Measurements from ENCODE around the gene RNU6-1.

The RNU6-1 gene

GRCh38 chr15:67792250-67792942 lies 47.4 kb downstream of the RNU6-1 start (continued):
- peak; percentile 95 for TF ChIP-seq KLF16 (tag by site-specific recombination; IDR thresholded peaks at IDR 0.05)
- TF ChIP-seq ZNF654 (tag by site-specific recombination; IDR thresholded peaks at IDR 0.05; ENCODE audit: low read depth) = peak; percentile 31
- peak; percentile 18 for TF ChIP-seq ZNF510 (tag by site-specific recombination; IDR thresholded peaks at IDR 0.05; ENCODE audit: insufficient replicate concordance)
- peak; percentile 96 for TF ChIP-seq ZIC2 (tag by site-specific recombination; IDR thresholded peaks at IDR 0.05)
- peak; percentile 93 for TF ChIP-seq ZNF580 (tag by site-specific recombination; IDR thresholded peaks at IDR 0.05)
- TF ChIP-seq ZNF777 (tag by site-specific recombination; IDR thresholded peaks at IDR 0.05; ENCODE audit: borderline replicate concordance) = no peak
- TF ChIP-seq ZNF266 (tag by site-specific recombination; IDR thresholded peaks at IDR 0.05; ENCODE audit: low read depth) = no peak
- TF ChIP-seq WT1 (tag by site-specific recombination; IDR thresholded peaks at IDR 0.05) = peak; percentile 97
- peak; percentile 58; the same call in 1 of the 2 replicates for TF ChIP-seq ZNF335 (tag by site-specific recombination; conservative IDR thresholded peaks at IDR 0.05)
- TF ChIP-seq ZNF660 (tag by site-specific recombination; IDR thresholded peaks at IDR 0.05) = peak; percentile 97
- no peak for TF ChIP-seq ZNF404 (tag by site-specific recombination; IDR thresholded peaks at IDR 0.05)
- peak; percentile 52; the same call in 1 of the 2 replicates for TF ChIP-seq ZBTB6 (tag by site-specific recombination; IDR thresholded peaks at IDR 0.05)
- no peak; the same call in 1 of the 2 replicates for TF ChIP-seq PRDM1 (tag by site-specific recombination; IDR thresholded peaks at IDR 0.05)
- 0 out of 2 replicates have a peak, but pooled peaks have one; percentile 58 for TF ChIP-seq ZNF221 (tag by site-specific recombination; IDR thresholded peaks at IDR 0.05; ENCODE audit: borderline replicate concordance)
- TF ChIP-seq KLF9 (tag by site-specific recombination; IDR thresholded peaks at IDR 0.05; ENCODE audit: low read depth) = peak; percentile 56; the same call in 1 of the 2 replicates
- TF ChIP-seq ZNF843 (tag by site-specific recombination; IDR thresholded peaks at IDR 0.05) = peak; percentile 100
- peak; percentile 81 for TF ChIP-seq ZNF518A (tag by site-specific recombination; conservative IDR thresholded peaks at IDR 0.05; ENCODE audit: low read depth)
- TF ChIP-seq HIC1 (tag by site-specific recombination; IDR thresholded peaks at IDR 0.05) = peak; percentile 98
- peak; percentile 86 for TF ChIP-seq PRDM10 (tag by site-specific recombination; IDR thresholded peaks at IDR 0.05)

Data from HEK293 (cell line).